K562 (cell line): ENCODE data around the gene OPRL1. TPM values are rescaled to one million over a fixed set of nuclear protein-coding genes. Genes with fewer than 3 reads are reported as not detected.

Source experiments
- ATAC-seq: fragments of 200-7000 bp; cut with Tn5 transposase; 3 replicates; pipeline ENCODE4 v1.9.1; 2020; ENCODE audit warnings: moderate library complexity
- BruUV-seq: library from RNA; stranded (reverse); fragments of 400-500 nt; replicated peaks from 2 replicates; lab custom pipeline; 2021; lab: Mats Ljungman, UMichigan
- CTCF ChIA-PET: fragments of 300-600 bp; formaldehyde crosslinking; extraction: SDS; loops from one replicate; lab custom pipeline; 2021; ENCODE audit warnings: low intra/inter-chr PET ratio; lab: Yijun Ruan, JAX
- POLR2A ChIA-PET: fragments of 300-600, 350-650 bp; sonication (Branson Sonifier 250); formaldehyde crosslinking; extraction: SDS; loops from one replicate; lab custom pipeline; 2021; ENCODE audit warnings: antibody characterized with exemption, inconsistent platforms; lab: Yijun Ruan, JAX
- DNase-seq, 4 experiments: peaks; one replicate each; pipeline versions ENCODE4 v3.0.0 to v3.0.0-alpha.2; 2011 to 2018; ENCODE audit warnings: low spot score in 3 of 4, mixed read lengths in 3 of 4; ENCODE audit errors: extremely low read depth in 1 of 4
- FAIRE-seq: peaks from 2 replicates; lab custom pipeline; 2011; peaks lifted over from hg19 to GRCh38; lab: Jason Lieb, UNC
- H2AFZ ChIP-seq: 2 replicates; pipeline ENCODE4 v1.6.0; 2011; ENCODE audit warnings: low read depth, low read length, control low read depth, inconsistent platforms
- H3K27ac ChIP-seq: fragments of 200-600 bp; 3 replicates; pipeline ENCODE4 v1.8.0; 2011; ENCODE audit warnings: low read depth, mild to moderate bottlenecking, control low read depth, inconsistent platforms, low read length, moderate library complexity, mixed read lengths; ENCODE audit errors: extremely low read depth
- H3K27me3 ChIP-seq, 2 experiments: fragments of 300-600 bp in 1 of 2; 2 replicates in 1 of 2; 3 replicates in 1 of 2; pipeline versions ENCODE4 v1.6.0 to v1.8.0; 2011; ENCODE audit warnings: inconsistent platforms in 2 of 2, low read length in 2 of 2, mild to moderate bottlenecking in 1 of 2, mixed read lengths in 1 of 2, moderate library complexity in 1 of 2; ENCODE audit not compliant: control insufficient read depth in 2 of 2, insufficient read depth in 2 of 2
- H3K36me3 ChIP-seq: fragments of 300-600 bp; 3 replicates; pipeline ENCODE4 v1.8.0; 2011; ENCODE audit warnings: mild to moderate bottlenecking, low read length, inconsistent platforms; ENCODE audit not compliant: control insufficient read depth, insufficient read depth
- H3K4me1 ChIP-seq, 2 experiments: fragments of 200-600 bp in 1 of 2; replicated peaks in 1 of 2; 2 replicates in 1 of 2; 3 replicates in 1 of 2; pipeline versions ENCODE4 v1.5.1 to v1.8.0; 2011; ENCODE audit warnings: inconsistent platforms in 2 of 2, low read length in 2 of 2, mild to moderate bottlenecking in 1 of 2, mixed read lengths in 1 of 2, moderate library complexity in 1 of 2; ENCODE audit not compliant: control insufficient read depth in 2 of 2, insufficient read depth in 2 of 2
- H3K4me2 ChIP-seq: 2 replicates; pipeline ENCODE4 v1.6.1; 2011; ENCODE audit warnings: low read length, control low read depth, inconsistent platforms, mixed read lengths; ENCODE audit not compliant: insufficient read depth
- H3K4me3 ChIP-seq: fragments of 200-600 bp; sonication (generic), shearing (Covaris generic); 2 replicates; pipeline ENCODE4 v1.5.1; 2016; ENCODE audit warnings: control low read depth, inconsistent platforms
- H3K79me2 ChIP-seq: fragments of 200-600 bp; 3 replicates; pipeline ENCODE4 v1.8.0; 2011; ENCODE audit warnings: low read length, inconsistent platforms; ENCODE audit not compliant: control insufficient read depth, insufficient read depth
- H3K9ac ChIP-seq, 2 experiments: 2 replicates each; pipeline versions ENCODE4 v1.6.0 to v1.6.1; 2011; ENCODE audit warnings: low read depth in 2 of 2, low read length in 2 of 2, control low read depth in 1 of 2, inconsistent platforms in 1 of 2, mild to moderate bottlenecking in 1 of 2, mixed read lengths in 1 of 2; ENCODE audit not compliant: insufficient read depth in 1 of 2
- H3K9me1 ChIP-seq: one replicate; pipeline ENCODE4 v1.6.0; 2011; ENCODE audit warnings: inconsistent platforms, mild to moderate bottlenecking, low read length, moderate library complexity; ENCODE audit not compliant: control insufficient read depth, insufficient read depth
- H3K9me3 ChIP-seq: replicated peaks from 2 replicates; pipeline ENCODE4 v1.5.1; 2011; ENCODE audit warnings: low read depth, low read length, inconsistent platforms; ENCODE audit not compliant: control insufficient read depth, insufficient read depth
- H4K20me1 ChIP-seq: replicated peaks from 2 replicates; pipeline ENCODE4 v1.6.1; 2011; ENCODE audit warnings: low read length, inconsistent platforms, mixed read lengths; ENCODE audit not compliant: control insufficient read depth, insufficient read depth
- KDM1A ChIP-seq, 2 experiments: fragments of 450-650 bp; IDR thresholded peaks; 2 replicates each; pipeline ENCODE4 v1.6.1; 2016; ENCODE audit warnings: mild to moderate bottlenecking in 2 of 2
- MTF1 ChIP-seq: fragments of 250-450 bp; sonication (Bioruptor Pico); IDR thresholded peaks from 2 replicates; pipeline ENCODE4 v1.9.0; 2021; ENCODE audit warnings: moderate library complexity, mild to moderate bottlenecking, inconsistent platforms, borderline replicate concordance
- TEAD4 ChIP-seq, 2 experiments: sonication (generic) in 1 of 2; formaldehyde crosslinking in 1 of 2; IDR thresholded peaks; 2 replicates each; pipeline versions ENCODE4 v1.6.1 to v1.8.0; 2012 to 2022; ENCODE audit warnings: borderline replicate concordance in 1 of 2, inconsistent platforms in 1 of 2, low read length in 1 of 2, mild to moderate bottlenecking in 1 of 2, missing genetic modification reagents in 1 of 2
- ZFP36 ChIP-seq: fragments of 150-350 bp; IDR thresholded peaks from 2 replicates; pipeline ENCODE4 v1.6.1; 2018; ENCODE audit warnings: low read length, low read depth; ENCODE audit not compliant: partially characterized antibody
- WGBS: fragments of 100-300 bp; shearing (Covaris generic); methylation state at CpG from one replicate; pipeline ENCODE4 v1.1.6; 2016; ENCODE audit warnings: low coverage, mixed read lengths; ENCODE audit not compliant: insufficient coverage; ENCODE audit errors: missing lambda C conversion rate; 5-methylcytosine and 5-hydroxymethylcytosine counted together
- in situ Hi-C: fragments of 300-500 bp; cut with MboI; formaldehyde crosslinking; loops from 4 replicates; pipeline ENCODE4 v1.15.0; 2018; ENCODE audit warnings: inconsistent platforms, mixed read lengths
- intact Hi-C: fragments of 100-400 bp; cut with micrococcal nuclease; formaldehyde crosslinking; loops from 2 replicates; pipeline ENCODE4 v1.14.2; 2022
- microRNA-seq: library from miRNA; unstranded; fragments of <30 nt; microRNA quantifications from one replicate; pipeline ENCODE4, GENCODE V29; 2018; ENCODE audit warnings: borderline microRNAs expressed
- polyA plus RNA-seq, 8 experiments: library from polyadenylated mRNA; depleted of rRNA in 4 of 8; stranded (reverse) in 5 of 8; unstranded in 3 of 8; fragments of >200 nt; fragmentation: Nextera tagmentation in 2 of 8; fragmentation: Illumina TruSeq in 1 of 8; extraction: Ambion mirVana in 2 of 8; extraction: Trizol in 1 of 8; gene quantifications; 2 replicates each; pipeline versions ENCODE4 v1.2.1 to v1.2.3, GENCODE V29; 2011 to 2014; ENCODE audit warnings: inconsistent platforms in 1 of 8, missing spikeins in 1 of 8
- small RNA-seq: library from RNA; depleted of rRNA; stranded (forward); fragments of <200 nt; gene quantifications from one replicate; pipeline ENCODE3, GENCODE V24; 2014
- total RNA-seq, 7 experiments: library from RNA; depleted of rRNA in 6 of 7; stranded (reverse); fragments of >200 nt in 6 of 7; fragmentation: Illumina TruSeq in 2 of 7; extraction: Trizol in 2 of 7; gene quantifications; 2 replicates each; pipeline versions ENCODE4 v1.2.1 to v1.2.3, GENCODE V29; 2011 to 2021; ENCODE audit warnings: low replicate concordance in 1 of 7
- TF ChIP-seq, protein P1 (sequence below): sonication (generic); formaldehyde crosslinking; IDR thresholded peaks from 2 replicates; pipeline ENCODE4 v1.9.0; 2022; ENCODE audit warnings: mild to moderate bottlenecking, missing genetic modification reagents

OPRL1 gene
- total and polyA plus RNA-seq, 9 of the 15 experiments (the other 6 are each of a cell fraction or from before 2014, with no cell fraction given) = 0.06 to 0.33 (median 0.11) TPM; not detected in 2

DNA sequence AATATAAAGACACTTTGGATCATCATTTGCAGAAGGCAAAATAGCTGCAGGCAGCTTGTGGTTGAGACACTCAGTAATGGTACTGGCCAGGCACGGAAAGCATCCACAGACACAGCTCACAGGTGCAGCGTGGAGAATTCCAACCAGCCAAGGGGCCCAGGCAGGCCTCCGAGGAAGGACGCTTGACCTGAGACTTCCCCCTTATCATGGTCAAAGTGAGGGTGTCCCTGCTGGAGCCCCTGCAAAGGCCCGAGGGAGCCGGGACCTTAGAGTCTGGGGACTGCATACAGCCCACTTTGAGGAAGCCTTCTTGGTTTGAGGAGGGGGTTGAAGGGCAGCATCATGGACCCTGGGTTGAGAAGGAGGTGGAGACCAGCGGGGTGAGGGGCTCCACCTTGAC, 69.3 kb downstream of the OPRL1 start (continued):
- TF ChIP-seq ZFP36 = no peak
- TF ChIP-seq, all 486 proteins: peak for 0

DNA sequence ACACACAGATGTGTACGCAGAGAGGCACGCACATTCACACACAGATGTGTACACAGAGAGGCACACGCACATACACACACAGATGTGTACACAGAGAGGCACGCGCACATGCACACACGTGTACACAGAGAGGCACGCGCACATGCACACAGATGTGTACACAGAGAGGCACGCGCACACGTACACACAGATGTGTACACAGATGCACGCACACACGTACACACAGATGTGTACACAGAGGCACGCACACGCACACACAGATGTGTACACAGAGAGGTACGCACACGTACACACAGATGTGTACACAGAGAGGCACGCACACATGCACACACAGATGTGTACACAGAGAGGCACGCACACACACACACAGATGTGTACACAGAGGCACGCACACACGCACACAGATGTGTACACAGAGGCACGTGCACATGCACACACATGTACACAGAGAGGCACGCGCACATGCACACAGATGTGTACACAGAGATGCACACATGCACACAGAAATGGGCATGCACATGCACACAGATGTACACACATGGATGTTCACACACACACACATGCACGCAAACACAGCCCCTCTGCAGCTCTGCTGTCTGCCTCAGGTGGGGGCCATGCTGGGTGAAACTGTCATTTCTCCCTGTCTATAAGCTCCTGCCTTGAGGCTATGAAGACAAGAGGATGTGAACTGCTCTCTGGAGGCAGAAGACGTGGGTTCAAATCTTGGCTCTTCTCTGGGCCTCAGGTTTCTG, 70.1 kb downstream of the OPRL1 start:
- BruUV-seq = no TSS peak

More for the DNA sequence above, 70.1 kb downstream of the OPRL1 start:
- Histone ChIP-seq H2AFZ (no peak overlapping the region), H3K9ac (no peak overlapping the region), H3K36me3 (no peaks in the 10 kb centered on the region), H3K9me1 (peaks cover 2% of the 10 kb centered on the region), H3K27ac (no peak overlapping the region), H3K27me3 (peaks cover 0 to 39% of the 10 kb centered on the region in 2 experiments; a peak in 3 of 5 replicates), H4K20me1 (no peaks in the 10 kb centered on the region), H3K9me3 (peaks cover 8% of the 10 kb centered on the region), H3K4me2 (no peak overlapping the region), H3K79me2 (no peaks in the 10 kb centered on the region), H3K4me1 (peaks cover 0 to 9% of the 10 kb centered on the region in 2 experiments; a peak in 1 of 5 replicates), H3K4me3 (no peak overlapping the region)
- DNase-seq = no peak
- CTCF ChIA-PET = no interaction called here
- intact Hi-C loops = no loop called here
- FAIRE-seq = no peak
- WGBS = 17% methylated on average over 26 of the region's 26 CpGs
- ATAC-seq = no peak
- POLR2A ChIA-PET = interaction anchor here (1.0 kb wide), 1 partner anchor 22 kb away, joined by 4 read pairs; no protein-coding TSS in a partner anchor
- in situ Hi-C loops = no loop called here
- TF ChIP-seq, protein P1, sequence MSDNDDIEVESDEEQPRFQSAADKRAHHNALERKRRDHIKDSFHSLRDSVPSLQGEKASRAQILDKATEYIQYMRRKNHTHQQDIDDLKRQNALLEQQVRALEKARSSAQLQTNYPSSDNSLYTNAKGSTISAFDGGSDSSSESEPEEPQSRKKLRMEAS (CRISPR knock-in tag) = peak; percentile 44; the same call in 1 of the 2 replicates
- peak in 1 of 2 experiments; percentile 42; a peak in 1 of 4 replicates for TF ChIP-seq KDM1A (IDR thresholded peaks at IDR 0.05)
- TF ChIP-seq TEAD4 (IDR thresholded peaks at IDR 0.05; ENCODE audit: low read length) = no peak
- no peak for TF ChIP-seq TEAD4 (CRISPR knock-in tag; IDR thresholded peaks at IDR 0.05; ENCODE audit: borderline replicate concordance)
- no peak for TF ChIP-seq MTF1 (CRISPR knock-in tag)

Small RNA genes within 50 kb of the gene (microRNA-seq; reads per million reads assigned to microRNA genes)
- gene MIR6813 = not detected

Small RNA genes within 50 kb of the gene (small RNA-seq; reads per million reads assigned to genes)
- gene AL355803.1 (not detected), gene MIR6813 (not detected)

Other genes with a start within 250 kb of the OPRL1 start
Only the 7 nearest of the 16 such genes appear.
- 0.59 and 0.73 TPM in 2 replicates for gene C20orf204, start 43.9 kb upstream of the OPRL1 start, total RNA-seq (2014; rRNA removed)
- gene C20orf204, start 43.9 kb upstream of the OPRL1 start, total RNA-seq (2014; rRNA removed; fragmentation: Illumina TruSeq; extraction: Trizol) = 0.10 and 0.22 TPM in 2 replicates
- 0.36 and 0.45 TPM in 2 replicates for gene C20orf204, start 43.9 kb upstream of the OPRL1 start, total RNA-seq (2015; rRNA removed; fragmentation: Illumina TruSeq; extraction: Trizol)
- 0.67 and 1.1 TPM in 2 replicates for gene C20orf204, start 43.9 kb upstream of the OPRL1 start, total RNA-seq (2021)
- gene C20orf204, start 43.9 kb upstream of the OPRL1 start, polyA plus RNA-seq (2011; rRNA removed) = 0.11 and 0.22 TPM in 2 replicates
- gene C20orf204, start 43.9 kb upstream of the OPRL1 start, polyA plus RNA-seq (2014; fragmentation: Illumina TruSeq; extraction: Trizol) = 0.11 and 0.16 TPM in 2 replicates
- gene C20orf204, start 43.9 kb upstream of the OPRL1 start, polyA plus RNA-seq (2014; fragmentation: Nextera tagmentation; extraction: Ambion mirVana) = not detected
- 0.94 and 1.6 TPM in 2 replicates for gene C20orf204, start 43.9 kb upstream of the OPRL1 start, polyA plus RNA-seq (2014; rRNA removed)
- 2.7 and 6.2 TPM in 2 replicates for gene SOX18, start 30.4 kb upstream of the OPRL1 start, total RNA-seq (2014; rRNA removed)
- 0.13 and 0.15 TPM in 2 replicates for gene SOX18, start 30.4 kb upstream of the OPRL1 start, total RNA-seq (2014; rRNA removed; fragmentation: Illumina TruSeq; extraction: Trizol)
- 0.76 and 0.94 TPM in 2 replicates for gene SOX18, start 30.4 kb upstream of the OPRL1 start, total RNA-seq (2015; rRNA removed; fragmentation: Illumina TruSeq; extraction: Trizol)
- gene SOX18, start 30.4 kb upstream of the OPRL1 start, total RNA-seq (2021) = 19.8 and 20.4 TPM in 2 replicates
- gene SOX18, start 30.4 kb upstream of the OPRL1 start, polyA plus RNA-seq (2011; rRNA removed) = 0.33 and 0.47 TPM in 2 replicates
- gene SOX18, start 30.4 kb upstream of the OPRL1 start, polyA plus RNA-seq (2014; fragmentation: Illumina TruSeq; extraction: Trizol) = 0.21 and 0.78 TPM in 2 replicates
- under 1 TPM; 0.20 to 0.23 TPM for gene SOX18, start 30.4 kb upstream of the OPRL1 start, polyA plus RNA-seq (2014; fragmentation: Nextera tagmentation; extraction: Ambion mirVana)
- 4.4 and 6.8 TPM in 2 replicates for gene SOX18, start 30.4 kb upstream of the OPRL1 start, polyA plus RNA-seq (2014; rRNA removed)
- 5.4 and 7.8 TPM in 2 replicates for gene TCEA2, start 16.9 kb upstream of the OPRL1 start, total RNA-seq (2014; rRNA removed)
- 3.0 and 3.6 TPM in 2 replicates for gene TCEA2, start 16.9 kb upstream of the OPRL1 start, total RNA-seq (2014; rRNA removed; fragmentation: Illumina TruSeq; extraction: Trizol)
- 6.4 and 6.9 TPM in 2 replicates for gene TCEA2, start 16.9 kb upstream of the OPRL1 start, total RNA-seq (2015; rRNA removed; fragmentation: Illumina TruSeq; extraction: Trizol)
- gene TCEA2, start 16.9 kb upstream of the OPRL1 start, total RNA-seq (2021) = 18.7 and 28.7 TPM in 2 replicates
- 8.6 and 14.0 TPM in 2 replicates for gene TCEA2, start 16.9 kb upstream of the OPRL1 start, polyA plus RNA-seq (2011; rRNA removed)
- gene TCEA2, start 16.9 kb upstream of the OPRL1 start, polyA plus RNA-seq (2014; fragmentation: Illumina TruSeq; extraction: Trizol) = 5.0 and 8.5 TPM in 2 replicates
- gene TCEA2, start 16.9 kb upstream of the OPRL1 start, polyA plus RNA-seq (2014; fragmentation: Nextera tagmentation; extraction: Ambion mirVana) = 1 to 10 TPM; 1.4 to 1.9 TPM
- 8.0 and 10.0 TPM in 2 replicates for gene TCEA2, start 16.9 kb upstream of the OPRL1 start, polyA plus RNA-seq (2014; rRNA removed)
- 23.7 and 26.9 TPM in 2 replicates for gene RGS19, start 564 bp upstream of the OPRL1 start, total RNA-seq (2014; rRNA removed)
- gene RGS19, start 564 bp upstream of the OPRL1 start, total RNA-seq (2014; rRNA removed; fragmentation: Illumina TruSeq; extraction: Trizol) = 3.2 and 3.3 TPM in 2 replicates
- gene RGS19, start 564 bp upstream of the OPRL1 start, total RNA-seq (2015; rRNA removed; fragmentation: Illumina TruSeq; extraction: Trizol) = 14.3 and 14.6 TPM in 2 replicates
- gene RGS19, start 564 bp upstream of the OPRL1 start, total RNA-seq (2021) = 20.7 and 21.0 TPM in 2 replicates
- gene RGS19, start 564 bp upstream of the OPRL1 start, polyA plus RNA-seq (2011; rRNA removed) = 14.7 and 23.9 TPM in 2 replicates
- gene RGS19, start 564 bp upstream of the OPRL1 start, polyA plus RNA-seq (2014; fragmentation: Illumina TruSeq; extraction: Trizol) = 5.2 and 11.0 TPM in 2 replicates
- gene RGS19, start 564 bp upstream of the OPRL1 start, polyA plus RNA-seq (2014; fragmentation: Nextera tagmentation; extraction: Ambion mirVana) = under 1 TPM; 0.41 to 0.98 TPM
- 21.9 and 23.4 TPM in 2 replicates for gene RGS19, start 564 bp upstream of the OPRL1 start, polyA plus RNA-seq (2014; rRNA removed)
- not detected in 2 replicates for gene LKAAEAR1, start 4.3 kb downstream of the OPRL1 start, total RNA-seq (2014; rRNA removed)
- gene LKAAEAR1, start 4.3 kb downstream of the OPRL1 start, total RNA-seq (2014; rRNA removed; fragmentation: Illumina TruSeq; extraction: Trizol) = not detected in 2 replicates
- gene LKAAEAR1, start 4.3 kb downstream of the OPRL1 start, total RNA-seq (2015; rRNA removed; fragmentation: Illumina TruSeq; extraction: Trizol) = not detected in 2 replicates
- not detected in 2 replicates for gene LKAAEAR1, start 4.3 kb downstream of the OPRL1 start, total RNA-seq (2021)
- not detected in 2 replicates for gene LKAAEAR1, start 4.3 kb downstream of the OPRL1 start, polyA plus RNA-seq (2011; rRNA removed)
- not detected in 2 replicates for gene LKAAEAR1, start 4.3 kb downstream of the OPRL1 start, polyA plus RNA-seq (2014; fragmentation: Illumina TruSeq; extraction: Trizol)
- gene LKAAEAR1, start 4.3 kb downstream of the OPRL1 start, polyA plus RNA-seq (2014; fragmentation: Nextera tagmentation; extraction: Ambion mirVana) = not detected
- gene LKAAEAR1, start 4.3 kb downstream of the OPRL1 start, polyA plus RNA-seq (2014; rRNA removed) = not detected in 2 replicates
- gene NPBWR2, start 27.5 kb downstream of the OPRL1 start, total RNA-seq (2014; rRNA removed) = not detected in 2 replicates
- not detected in 2 replicates for gene NPBWR2, start 27.5 kb downstream of the OPRL1 start, total RNA-seq (2014; rRNA removed; fragmentation: Illumina TruSeq; extraction: Trizol)
- not detected in 2 replicates for gene NPBWR2, start 27.5 kb downstream of the OPRL1 start, total RNA-seq (2015; rRNA removed; fragmentation: Illumina TruSeq; extraction: Trizol)
- not detected in 2 replicates for gene NPBWR2, start 27.5 kb downstream of the OPRL1 start, total RNA-seq (2021)
- not detected in 2 replicates for gene NPBWR2, start 27.5 kb downstream of the OPRL1 start, polyA plus RNA-seq (2011; rRNA removed)
- gene NPBWR2, start 27.5 kb downstream of the OPRL1 start, polyA plus RNA-seq (2014; fragmentation: Illumina TruSeq; extraction: Trizol) = not detected in 2 replicates
- not detected for gene NPBWR2, start 27.5 kb downstream of the OPRL1 start, polyA plus RNA-seq (2014; fragmentation: Nextera tagmentation; extraction: Ambion mirVana)
- gene NPBWR2, start 27.5 kb downstream of the OPRL1 start, polyA plus RNA-seq (2014; rRNA removed) = not detected in 2 replicates
- 0.12 TPM in 1 of 2 replicates, not detected in the other for gene MYT1, start 84.4 kb downstream of the OPRL1 start, total RNA-seq (2014; rRNA removed)
- gene MYT1, start 84.4 kb downstream of the OPRL1 start, total RNA-seq (2014; rRNA removed; fragmentation: Illumina TruSeq; extraction: Trizol) = 0.04 TPM in 1 of 2 replicates, not detected in the other
- not detected in 2 replicates for gene MYT1, start 84.4 kb downstream of the OPRL1 start, total RNA-seq (2015; rRNA removed; fragmentation: Illumina TruSeq; extraction: Trizol)
- gene MYT1, start 84.4 kb downstream of the OPRL1 start, total RNA-seq (2021) = 0.02 TPM in 1 of 2 replicates, not detected in the other
- gene MYT1, start 84.4 kb downstream of the OPRL1 start, polyA plus RNA-seq (2011; rRNA removed) = 0.10 and 0.12 TPM in 2 replicates
- 0.12 TPM in 1 of 2 replicates, not detected in the other for gene MYT1, start 84.4 kb downstream of the OPRL1 start, polyA plus RNA-seq (2014; fragmentation: Illumina TruSeq; extraction: Trizol)
- gene MYT1, start 84.4 kb downstream of the OPRL1 start, polyA plus RNA-seq (2014; fragmentation: Nextera tagmentation; extraction: Ambion mirVana) = under 1 TPM in 1 of 2 experiments, not detected in 1; 0.06 TPM
- gene MYT1, start 84.4 kb downstream of the OPRL1 start, polyA plus RNA-seq (2014; rRNA removed) = 0.05 TPM in 1 of 2 replicates, not detected in the other